HG02678 (cell line): Measurements from ENCODE around the gene CDX2.
"Not testable (repeated sequence)": the region's sequence is repeated elsewhere in the genome, so short reads cannot be mapped to it uniquely, and the experiment has no call there.

Source experiments
- ATAC-seq: cut with Tn5 transposase; IDR thresholded peaks from one replicate; pipeline ENCODE4 v1.9.1; 2021; ENCODE audit warnings: mild to moderate bottlenecking, moderate library complexity; ENCODE audit not compliant: unreplicated experiment

Gene CDX2

GRCh38 chr13:27969082-27969865 is at the start of gene CDX2:
Gene CDX2 (minus strand): TSS chr13:27969315. CDS start chr13:27969006, 309 bp downstream.
- ATAC-seq: no peak

GRCh38 chr13:28014301-28014700 is 45.2 kb upstream of the CDX2 start:
- no peak for ATAC-seq

DNA sequence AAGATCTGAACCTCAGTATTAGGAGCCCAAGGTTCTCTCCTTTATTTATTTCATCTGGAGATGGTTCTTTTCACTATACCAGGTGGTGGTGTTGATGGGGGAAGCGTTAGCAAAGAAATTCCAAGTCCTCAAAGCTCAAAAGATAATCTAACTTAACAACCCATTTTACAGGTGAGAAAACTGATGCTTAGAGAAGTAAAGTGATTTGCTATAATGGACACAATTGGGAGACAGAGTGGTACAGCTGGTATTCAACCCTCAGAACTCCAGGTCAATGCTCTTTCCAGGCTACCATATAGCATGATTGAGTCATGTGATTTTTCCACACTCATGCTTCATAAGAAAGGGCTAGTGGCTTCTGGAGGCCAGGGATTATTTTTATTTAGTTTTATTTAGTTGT is 44.4 kb upstream of the CDX2 start:
- no peak for ATAC-seq

DNA sequence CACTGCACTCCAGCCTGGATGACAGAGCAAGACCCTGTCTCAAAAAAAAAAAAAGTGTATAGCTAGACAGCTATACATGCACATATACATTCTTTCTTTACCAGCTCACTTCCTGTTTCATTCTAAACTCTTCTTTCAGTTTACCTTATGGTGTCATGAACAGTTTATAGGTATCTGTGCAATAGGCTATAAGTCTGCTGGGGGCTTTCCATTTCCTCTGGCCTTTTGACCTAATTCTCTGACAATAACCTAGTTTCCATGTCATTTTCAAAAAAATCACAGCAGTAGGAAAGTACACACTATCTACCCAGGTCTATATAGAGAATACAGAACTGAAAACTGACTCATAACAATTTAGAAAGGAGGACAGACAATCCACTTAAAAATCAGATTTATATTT is 43.8 kb upstream of the CDX2 start:
- peak; percentile 90 for ATAC-seq

DNA sequence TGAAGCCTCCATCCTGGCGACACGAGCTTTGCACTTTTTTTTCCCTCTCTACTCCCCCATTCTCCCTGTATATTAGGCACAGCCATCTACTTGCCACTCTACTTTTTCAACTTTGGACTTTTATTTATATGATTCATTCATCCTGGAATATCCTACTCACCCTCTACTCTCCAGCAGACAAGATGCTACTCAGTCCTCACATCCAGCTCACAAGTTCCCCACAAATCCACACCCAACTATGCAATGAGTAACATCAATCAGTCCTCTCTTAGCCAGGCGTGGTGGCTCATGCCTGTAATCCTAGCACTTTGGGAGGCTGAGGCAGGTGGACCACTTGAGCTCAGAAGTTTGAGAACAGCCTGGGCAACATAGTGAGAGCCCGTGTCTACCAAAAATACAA is 43.3 kb upstream of the CDX2 start:
- ATAC-seq: no peak

DNA sequence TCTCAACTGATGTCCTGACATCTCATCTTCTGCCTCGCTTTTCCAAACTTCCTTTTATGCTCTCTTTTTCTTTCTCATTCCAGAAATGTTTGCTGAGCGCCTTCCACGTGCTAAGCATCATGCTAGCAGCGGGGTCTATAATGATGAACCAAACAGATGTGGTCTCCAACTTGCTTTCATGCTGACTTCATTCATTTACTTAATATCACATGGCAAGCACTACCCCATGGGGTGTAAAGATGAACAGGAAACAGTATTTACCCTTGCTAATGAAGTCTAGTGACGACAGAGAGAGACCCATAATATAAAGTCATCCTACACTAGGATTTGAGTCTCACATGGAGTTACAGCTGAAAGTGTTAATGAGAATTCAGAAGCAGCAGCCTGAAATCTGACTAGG is 40.9 kb upstream of the CDX2 start:
- no peak for ATAC-seq

DNA sequence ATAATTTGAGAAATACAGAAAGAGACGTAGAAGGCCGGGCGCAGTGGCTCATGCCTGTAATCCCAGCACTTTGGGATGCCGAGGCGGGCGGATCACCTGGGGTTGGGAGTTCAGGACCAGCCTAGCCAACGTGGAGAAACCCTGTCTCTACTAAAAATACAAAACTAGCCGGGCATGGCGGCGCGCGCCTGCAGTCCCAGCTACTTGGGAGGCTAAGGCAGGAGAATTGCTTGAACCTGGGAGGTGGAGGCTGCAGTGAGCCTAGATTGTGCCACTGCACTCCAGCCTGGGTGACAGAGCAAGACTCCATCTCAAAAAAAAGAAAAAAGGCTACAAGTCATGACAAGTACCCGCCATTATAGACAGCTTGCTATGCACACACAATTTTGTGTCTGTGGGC is 35.9 kb upstream of the CDX2 start:
- not testable (repeated sequence) for ATAC-seq

DNA sequence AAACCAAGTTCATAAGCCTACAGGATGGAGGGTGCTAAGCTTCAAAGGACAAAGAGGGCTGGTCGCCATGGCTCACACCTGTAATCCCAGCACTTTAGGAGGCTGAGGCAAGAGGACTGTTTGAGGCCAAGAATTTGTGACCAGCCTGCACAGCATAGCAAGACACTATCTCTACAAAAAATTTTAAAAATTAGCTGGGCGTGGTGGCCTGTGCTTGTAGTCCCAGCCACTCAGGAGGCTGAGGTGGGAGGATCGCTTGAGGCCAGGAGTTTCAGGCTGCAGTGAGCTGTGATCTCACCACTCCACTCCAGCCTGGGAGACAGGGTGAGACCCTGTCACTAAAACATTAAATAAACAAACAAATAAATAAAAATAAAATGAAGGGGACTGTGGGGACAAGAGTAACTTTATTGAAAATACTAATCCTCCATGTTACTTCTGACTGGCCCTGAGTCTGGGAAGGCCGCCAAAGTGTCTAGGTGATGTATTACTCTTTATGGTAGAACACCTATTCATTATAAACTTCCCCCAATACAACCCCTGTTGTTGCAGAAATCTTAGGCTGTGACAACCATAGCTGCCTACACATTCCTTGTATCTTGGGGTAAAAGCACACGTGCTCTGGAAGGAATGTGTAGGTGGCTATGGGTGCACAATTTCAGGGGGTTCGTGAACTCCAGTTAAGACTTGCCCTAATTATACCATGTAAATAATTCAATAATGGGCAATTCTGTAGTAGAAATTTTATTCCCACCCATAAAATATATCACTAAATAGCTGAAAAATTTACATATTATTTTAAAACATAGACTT is 34.0 kb upstream of the CDX2 start:
- ATAC-seq: no peak

- no peak for ATAC-seq
Measured at GRCh38 chr13:28001837-28002473, 32.8 kb upstream of the CDX2 start.

GRCh38 chr13:28001049-28001448 is 31.9 kb upstream of the CDX2 start:
- no peak for ATAC-seq

GRCh38 chr13:28000567-28000966 is 31.5 kb upstream of the CDX2 start:
- ATAC-seq: no peak

- no peak for ATAC-seq
Measured at GRCh38 chr13:27997904-27998522, 28.9 kb upstream of the CDX2 start.

GRCh38 chr13:27991881-27992280 is 22.8 kb upstream of the CDX2 start:
- no peak for ATAC-seq

DNA sequence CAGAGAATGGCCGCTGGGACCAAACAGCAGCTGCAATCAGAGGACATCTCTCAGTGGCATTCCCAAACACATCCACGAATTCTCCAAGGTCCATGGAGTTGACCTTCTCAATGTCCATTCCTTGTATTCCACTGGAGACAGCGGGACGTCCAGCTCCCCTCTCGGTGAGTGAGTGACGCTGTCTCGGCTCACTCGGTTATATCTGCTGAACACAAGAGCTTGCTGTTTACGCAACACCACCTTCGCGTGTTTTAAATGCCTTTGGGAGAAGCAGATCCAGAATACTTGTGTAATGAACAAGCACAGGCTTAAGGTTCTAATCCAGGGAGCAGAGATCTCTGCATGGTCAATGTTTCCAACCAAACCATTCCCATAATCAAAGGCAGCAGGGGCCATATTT is 19.4 kb upstream of the CDX2 start, which contains the start of gene URAD:
Gene URAD (minus strand): TSS at position 174 of the 400 bp plus-strand sequence. CDS start 56 bp downstream, at position 118.
- ATAC-seq: no peak

DNA sequence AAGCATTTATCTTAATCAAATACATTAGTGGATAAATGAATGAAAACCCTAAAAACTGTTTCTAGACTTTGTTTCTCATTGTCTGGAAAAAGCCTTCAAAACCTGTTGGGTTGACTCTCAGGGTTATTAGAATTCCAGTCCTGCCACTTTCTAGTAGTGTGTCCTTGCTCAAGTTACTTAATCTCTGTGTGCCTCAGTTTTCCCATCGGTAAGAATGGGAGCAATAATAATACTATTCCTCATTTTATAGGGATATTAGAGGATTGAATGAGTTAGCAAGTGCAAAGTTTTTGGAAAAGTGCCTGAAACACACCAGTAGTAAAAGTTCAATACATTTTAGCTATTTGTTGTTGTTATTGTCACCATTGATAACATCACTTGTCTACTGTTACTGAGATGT is 16.5 kb upstream of the CDX2 start:
- ATAC-seq: no peak

GRCh38 chr13:27982361-27982760 is 13.2 kb upstream of the CDX2 start:
- ATAC-seq: no peak

DNA sequence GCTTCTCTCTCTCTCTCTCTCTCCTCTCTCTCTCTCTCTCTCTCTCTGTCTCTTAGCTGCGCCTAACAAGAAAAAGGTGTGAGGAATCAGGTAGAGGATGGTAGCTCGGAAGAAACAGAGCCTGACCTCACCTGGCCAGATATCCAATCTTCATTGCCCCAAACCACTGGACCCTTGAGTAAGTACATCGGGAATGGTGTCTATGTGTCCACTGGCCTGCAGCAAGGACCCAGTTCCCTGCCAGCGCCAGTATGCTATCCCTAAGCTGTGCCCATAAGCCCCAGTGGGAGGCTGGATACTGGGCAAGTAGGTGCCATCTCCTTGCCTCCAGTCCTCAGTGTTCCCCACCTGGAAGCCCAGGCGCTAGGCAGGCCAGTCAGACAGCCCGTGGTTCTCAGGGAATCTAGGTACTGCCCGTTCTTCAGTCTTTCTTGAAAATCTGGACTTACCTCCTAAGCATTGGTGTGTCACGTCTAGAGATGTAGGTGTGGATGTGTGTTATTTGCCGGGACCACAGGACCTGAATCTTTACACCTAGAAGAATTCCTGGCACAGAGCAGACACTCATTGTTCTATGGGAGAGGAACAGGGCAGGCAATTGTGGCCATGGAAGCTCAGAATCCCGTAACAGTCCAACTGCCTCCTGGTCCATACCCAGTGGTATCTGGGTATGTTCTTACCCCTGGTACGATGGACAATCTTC is 12.0 kb upstream of the CDX2 start:
- ATAC-seq: no peak

DNA sequence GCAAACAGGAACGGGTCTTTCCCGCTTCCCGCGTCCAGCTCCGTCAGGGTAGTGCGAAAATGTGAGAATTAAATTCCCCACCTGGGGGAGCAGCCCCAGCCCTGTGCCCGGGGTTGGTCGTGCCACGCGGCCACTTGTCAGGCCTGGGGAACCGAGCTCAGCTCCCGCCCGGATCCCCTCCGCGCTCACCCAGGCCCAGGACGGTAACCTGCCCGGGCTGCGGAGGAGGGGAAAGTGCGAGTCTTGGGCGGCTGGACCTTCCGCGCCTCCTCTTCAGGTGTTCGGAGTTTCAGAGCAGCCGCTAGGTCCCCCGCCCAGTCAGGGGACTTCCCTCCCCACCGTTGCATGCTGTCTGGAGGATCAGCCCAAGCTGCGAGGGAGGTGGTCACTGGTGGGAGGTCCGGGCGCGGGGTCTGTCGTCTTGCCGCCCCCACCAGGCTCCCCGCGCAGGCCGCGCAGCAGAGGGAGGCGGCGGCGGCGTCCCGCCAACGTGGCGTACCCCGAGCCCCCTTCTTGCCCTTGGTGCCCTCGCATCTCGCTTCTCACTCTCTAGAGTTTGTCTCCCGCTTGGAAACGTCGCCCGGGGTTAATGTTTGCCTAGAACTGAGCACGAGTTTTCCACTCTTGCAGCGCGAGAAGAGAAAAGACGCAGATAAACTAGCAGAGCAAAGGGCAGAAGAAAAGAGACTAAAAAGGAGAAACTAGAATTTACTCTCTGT is 11.3 kb upstream of the CDX2 start:
- ATAC-seq: no peak

DNA sequence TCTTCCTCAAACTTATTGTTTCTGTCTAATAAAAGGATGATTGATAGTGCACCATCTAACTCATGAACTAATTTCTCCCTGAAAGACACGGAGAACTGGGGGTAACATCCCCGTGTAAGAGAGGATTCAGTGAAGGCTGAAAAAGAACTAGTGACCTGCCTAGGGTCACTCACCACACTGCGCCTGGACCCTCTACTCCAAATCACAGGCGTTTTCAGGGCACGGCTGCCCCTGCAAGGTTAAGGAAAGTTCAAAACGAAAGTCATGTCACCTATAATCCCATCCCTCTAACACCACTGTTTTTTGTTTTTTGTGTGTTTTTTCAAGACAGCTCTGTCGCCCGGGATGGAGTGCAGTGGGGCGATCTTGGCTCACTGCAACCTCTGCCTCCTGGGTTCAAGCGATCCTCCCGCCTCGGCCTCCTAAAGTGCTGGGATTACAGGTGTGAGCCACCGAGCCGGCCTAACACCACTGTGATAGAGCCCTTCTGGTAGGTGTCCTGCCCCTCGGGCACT is 10.7 kb upstream of the CDX2 start:
- no peak for ATAC-seq
